Spleen (tissue), 11 donors: ENCODE results near the gene DCLRE1A. TPM values are rescaled to one million over a fixed set of nuclear protein-coding genes. Genes with fewer than 3 reads are reported as not detected.

Experiments
- DNase-seq: peaks from one replicate; pipeline ENCODE4 v3.0.0-alpha.2; 2020
- H3K27ac ChIP-seq, 8 donors: fragments of 200-600 bp; sonication (generic) in 7 of 8; 1 replicate in 4 of 8; 2 replicates in 4 of 8; pipeline versions ENCODE4 v1.5.0 to v1.8.0; 2016 to 2021; ENCODE audit warnings: inconsistent platforms in 4 of 8, mild to moderate bottlenecking in 4 of 8, moderate library complexity in 1 of 8
- H3K27me3 ChIP-seq, 7 donors: fragments of 200-600 bp; sonication (generic) in 6 of 7; replicated peaks in 1 of 7; 1 replicate in 4 of 7; 2 replicates in 3 of 7; pipeline versions ENCODE4 v1.5.0 to v1.8.0; 2016 to 2021; ENCODE audit warnings: inconsistent platforms in 3 of 7, mild to moderate bottlenecking in 1 of 7
- H3K36me3 ChIP-seq, 6 donors: fragments of 200-600 bp; sonication (generic) in 5 of 6; 1 replicate in 4 of 6; 2 replicates in 2 of 6; pipeline versions ENCODE4 v1.5.0 to v1.8.0; 2016 to 2021; ENCODE audit warnings: inconsistent platforms in 2 of 6
- H3K4me1 ChIP-seq, 6 donors: fragments of 200-600 bp; sonication (generic) in 5 of 6; 1 replicate in 3 of 6; 2 replicates in 3 of 6; pipeline versions ENCODE4 v1.5.0 to v1.8.0; 2016 to 2021; ENCODE audit warnings: inconsistent platforms in 3 of 6
- H3K4me3 ChIP-seq, 8 donors: fragments of 200-600 bp; sonication (generic) in 7 of 8; 1 replicate in 4 of 8; 2 replicates in 4 of 8; pipeline versions ENCODE4 v1.5.0 to v1.8.0; 2016 to 2021; ENCODE audit warnings: inconsistent platforms in 4 of 8, mild to moderate bottlenecking in 4 of 8, moderate library complexity in 2 of 8
- H3K9me3 ChIP-seq, 8 donors: fragments of 200-600 bp; sonication (generic) in 7 of 8; 1 replicate in 4 of 8; 2 replicates in 4 of 8; pipeline versions ENCODE4 v1.5.0 to v1.8.0; 2016 to 2021; ENCODE audit warnings: inconsistent platforms in 4 of 8
- POLR2A ChIP-seq, 3 donors: fragments of 450-650 bp; IDR thresholded peaks; one replicate each; pipeline ENCODE4 v1.5.1; 2017; ENCODE audit warnings: antibody characterized with exemption in 3 of 3, mild to moderate bottlenecking in 1 of 3
- POLR2AphosphoS5 ChIP-seq, 3 donors: sonication (generic); formaldehyde crosslinking; IDR thresholded peaks; one replicate each; pipeline ENCODE4 v1.5.1; 2017; ENCODE audit warnings: antibody characterized with exemption in 3 of 3
- WGBS, 5 donors: extraction: QIAGEN DNeasy Blood & Tissue Kit in 3 of 5; methylation state at CpG; one replicate each; pipeline versions ENCODE4 v1.1.5 to v1.1.7; 2013 to 2018; 5-methylcytosine and 5-hydroxymethylcytosine counted together
- intact Hi-C: fragments of 100-400 bp; cut with DNase I; formaldehyde crosslinking; loops from one replicate; pipeline ENCODE4 v1.15.0; 2023; ENCODE audit warnings: low total_unique reads
- polyA plus RNA-seq, 3 donors: library from polyadenylated mRNA; stranded (reverse); fragments of 200-250 nt; gene quantifications; one replicate each; pipeline ENCODE4 v1.2.1, GENCODE V29; 2013
- total RNA-seq, 7 donors: library from RNA; depleted of rRNA in 3 of 7; stranded (reverse); fragments of >200 nt in 3 of 7; fragmentation: NEBNext Ultra II Directional in 4 of 7; extraction: Animal tissue kit (Norgen Biotek cat#: 25700) in 4 of 7; gene quantifications; one replicate each; pipeline versions ENCODE4 v1.1.0 to v1.2.1, GENCODE V29; 2016 to 2021
- TF ChIP-seq, protein P1 (sequence below), 11 experiments: fragments of 200-600 bp in 7 of 11; fragments of 450-650 bp in 4 of 11; sonication (generic) in 4 of 11; IDR thresholded peaks in 8 of 11; conservative IDR thresholded peaks in 3 of 11; 1 replicate in 7 of 11; 2 replicates in 4 of 11; pipeline versions ENCODE4 v1.4.0 to v1.8.0; 2016 to 2021; ENCODE audit warnings: antibody characterized with exemption in 11 of 11, inconsistent platforms in 4 of 11, mild to moderate bottlenecking in 1 of 11
- donor health status: healthy with polysubstance abuse.
- donor health status: DM: no; HTN: no; CAD: no; lungs with moderate emphysema.
- donor health status: DM: no; HTN: no; CAD: no.
- donor health status: Bipolar disorder and iron deficiency.
- donor health status: healthy.
- donor health status: DM: no; HTN: no; CAD: no.
- donor health status: DM: yes; HTN: yes; CAD: no.

The DCLRE1A gene
- total and polyA plus RNA-seq, 10 donors, result 2.1 to 8.3 (median 6.0) TPM

- intact Hi-C loops, result no loop called here
- no peaks in the 10 kb centered on the region for H3K27me3 ChIP-seq
- TF ChIP-seq POLR2A (IDR thresholded peaks at IDR 0.05) (no peak), POLR2AphosphoS5 (IDR thresholded peaks at IDR 0.05) (no peak)
- H3K4me1 ChIP-seq, result peaks cover 0 to 16% (median 0%) of the 10 kb centered on the region in 6 donors
- no peak overlapping the region for H3K27ac ChIP-seq
- no peak overlapping the region for H3K4me3 ChIP-seq
- no peaks in the 10 kb centered on the region for H3K9me3 ChIP-seq
- WGBS, 5 donors, result 54 to 65% (median 60%) methylated on average over 2 of the region's 2 CpGs
- H3K36me3 ChIP-seq, result peaks cover 0 to 81% (median 12%) of the 10 kb centered on the region in 6 donors
- no peak for DNase-seq
Measured at GRCh38 chr10:113879691-113880090, 25.8 kb upstream of the DCLRE1A start.

GRCh38 chr10:113876461-113876860 is 22.6 kb upstream of the DCLRE1A start:
- WGBS, 5 donors, result 86 to 95% (median 92%) methylated on average over 3 of the region's 3 CpGs
- H3K27ac ChIP-seq, result no peak overlapping the region
- DNase-seq, result no peak
- no peaks in the 10 kb centered on the region for H3K27me3 ChIP-seq
- intact Hi-C loops, result no loop called here
- peaks cover 0 to 19% (median 14%) of the 10 kb centered on the region in 8 donors for H3K9me3 ChIP-seq
- H3K4me1 ChIP-seq, result peaks cover 0 to 16% (median 0%) of the 10 kb centered on the region in 6 donors
- no peak overlapping the region for H3K4me3 ChIP-seq
- peaks cover 0 to 50% (median 12%) of the 10 kb centered on the region in 6 donors for H3K36me3 ChIP-seq
- TF ChIP-seq POLR2A (IDR thresholded peaks at IDR 0.05) (no peak), POLR2AphosphoS5 (IDR thresholded peaks at IDR 0.05) (no peak)
- TF ChIP-seq, protein P1, sequence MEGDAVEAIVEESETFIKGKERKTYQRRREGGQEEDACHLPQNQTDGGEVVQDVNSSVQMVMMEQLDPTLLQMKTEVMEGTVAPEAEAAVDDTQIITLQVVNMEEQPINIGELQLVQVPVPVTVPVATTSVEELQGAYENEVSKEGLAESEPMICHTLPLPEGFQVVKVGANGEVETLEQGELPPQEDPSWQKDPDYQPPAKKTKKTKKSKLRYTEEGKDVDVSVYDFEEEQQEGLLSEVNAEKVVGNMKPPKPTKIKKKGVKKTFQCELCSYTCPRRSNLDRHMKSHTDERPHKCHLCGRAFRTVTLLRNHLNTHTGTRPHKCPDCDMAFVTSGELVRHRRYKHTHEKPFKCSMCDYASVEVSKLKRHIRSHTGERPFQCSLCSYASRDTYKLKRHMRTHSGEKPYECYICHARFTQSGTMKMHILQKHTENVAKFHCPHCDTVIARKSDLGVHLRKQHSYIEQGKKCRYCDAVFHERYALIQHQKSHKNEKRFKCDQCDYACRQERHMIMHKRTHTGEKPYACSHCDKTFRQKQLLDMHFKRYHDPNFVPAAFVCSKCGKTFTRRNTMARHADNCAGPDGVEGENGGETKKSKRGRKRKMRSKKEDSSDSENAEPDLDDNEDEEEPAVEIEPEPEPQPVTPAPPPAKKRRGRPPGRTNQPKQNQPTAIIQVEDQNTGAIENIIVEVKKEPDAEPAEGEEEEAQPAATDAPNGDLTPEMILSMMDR (IDR thresholded peaks at IDR 0.05 in 8 of 11, conservative IDR thresholded peaks at IDR 0.05 in 3 of 11), result no peak

- no peak overlapping the region for H3K27ac ChIP-seq
- intact Hi-C loops, result no loop called here
- H3K4me3 ChIP-seq, result no peak overlapping the region
- peaks cover 0 to 38% (median 12%) of the 10 kb centered on the region in 6 donors for H3K36me3 ChIP-seq
- peaks cover 0 to 19% (median 14%) of the 10 kb centered on the region in 8 donors for H3K9me3 ChIP-seq
- WGBS, 5 donors, result 96 to 100% (median 98%) methylated on average over 1 of the region's 1 CpG
- no peak for DNase-seq
- no peak for TF ChIP-seq POLR2A (IDR thresholded peaks at IDR 0.05)
- TF ChIP-seq, protein P1 (IDR thresholded peaks at IDR 0.05 in 8 of 11, conservative IDR thresholded peaks at IDR 0.05 in 3 of 11), result no peak
- TF ChIP-seq POLR2AphosphoS5 (IDR thresholded peaks at IDR 0.05), result no peak
- no peaks in the 10 kb centered on the region for H3K27me3 ChIP-seq
- peaks cover 0 to 16% (median 0%) of the 10 kb centered on the region in 6 donors for H3K4me1 ChIP-seq
Measured at GRCh38 chr10:113875212-113875611, 21.3 kb upstream of the DCLRE1A start.

- peaks cover 0 to 19% (median 14%) of the 10 kb centered on the region in 8 donors for H3K9me3 ChIP-seq
- TF ChIP-seq, protein P1 (IDR thresholded peaks at IDR 0.05 in 8 of 11, conservative IDR thresholded peaks at IDR 0.05 in 3 of 11), result no peak
- TF ChIP-seq POLR2AphosphoS5 (IDR thresholded peaks at IDR 0.05) (no peak), POLR2A (IDR thresholded peaks at IDR 0.05) (no peak)
- no peak overlapping the region for H3K27ac ChIP-seq
- no peaks in the 10 kb centered on the region for H3K27me3 ChIP-seq
- H3K4me1 ChIP-seq, result peaks cover 0 to 24% (median 0%) of the 10 kb centered on the region in 6 donors
- DNase-seq, result no peak
- peaks cover 0 to 15% (median 8%) of the 10 kb centered on the region in 6 donors for H3K36me3 ChIP-seq
- WGBS, 5 donors, result 88 to 91% (median 90%) methylated on average over 3 of the region's 3 CpGs
- no peak overlapping the region for H3K4me3 ChIP-seq
- intact Hi-C loops, result no loop called here
Measured at GRCh38 chr10:113872139-113873030, 18.5 kb upstream of the DCLRE1A start.
